ENCODE data around the gene LRRC51.
A peak's percentile ranks its signal among the peaks of the same experiment; 100 is the strongest.

The LRRC51 gene

DNA sequence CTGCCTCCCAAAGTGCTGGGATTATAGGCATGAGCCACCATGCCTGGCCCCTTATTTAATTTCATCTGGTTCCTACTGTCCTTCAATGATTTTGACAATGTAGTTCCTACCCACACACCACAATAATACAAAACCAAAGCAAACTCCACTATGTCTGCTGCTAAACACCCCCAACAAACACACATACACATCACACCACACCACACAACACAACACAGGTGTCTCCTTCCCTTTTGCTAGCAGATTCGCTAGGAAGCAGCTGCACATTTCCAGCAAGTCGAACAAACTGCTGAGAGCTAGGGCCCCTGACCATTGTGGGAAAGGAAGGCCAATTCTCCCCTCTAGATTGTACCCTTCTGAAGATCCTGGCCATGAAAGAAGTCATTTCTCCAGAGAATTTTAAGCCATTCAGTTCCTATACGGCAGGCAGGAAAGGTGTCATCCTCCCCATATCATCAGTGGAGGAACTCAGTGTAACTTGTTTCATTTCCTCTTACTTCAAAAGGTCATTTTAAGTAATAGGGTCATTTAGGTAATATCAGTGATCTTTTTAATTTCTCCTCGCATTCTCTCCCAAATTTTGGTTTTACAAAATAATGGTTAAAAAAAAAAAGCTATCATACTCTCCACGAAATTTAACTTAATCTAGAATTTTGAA lies 18.8 kb upstream of the LRRC51 start:
- no peak overlapping the region for H3K27ac ChIP-seq
- TF ChIP-seq, protein P1, sequence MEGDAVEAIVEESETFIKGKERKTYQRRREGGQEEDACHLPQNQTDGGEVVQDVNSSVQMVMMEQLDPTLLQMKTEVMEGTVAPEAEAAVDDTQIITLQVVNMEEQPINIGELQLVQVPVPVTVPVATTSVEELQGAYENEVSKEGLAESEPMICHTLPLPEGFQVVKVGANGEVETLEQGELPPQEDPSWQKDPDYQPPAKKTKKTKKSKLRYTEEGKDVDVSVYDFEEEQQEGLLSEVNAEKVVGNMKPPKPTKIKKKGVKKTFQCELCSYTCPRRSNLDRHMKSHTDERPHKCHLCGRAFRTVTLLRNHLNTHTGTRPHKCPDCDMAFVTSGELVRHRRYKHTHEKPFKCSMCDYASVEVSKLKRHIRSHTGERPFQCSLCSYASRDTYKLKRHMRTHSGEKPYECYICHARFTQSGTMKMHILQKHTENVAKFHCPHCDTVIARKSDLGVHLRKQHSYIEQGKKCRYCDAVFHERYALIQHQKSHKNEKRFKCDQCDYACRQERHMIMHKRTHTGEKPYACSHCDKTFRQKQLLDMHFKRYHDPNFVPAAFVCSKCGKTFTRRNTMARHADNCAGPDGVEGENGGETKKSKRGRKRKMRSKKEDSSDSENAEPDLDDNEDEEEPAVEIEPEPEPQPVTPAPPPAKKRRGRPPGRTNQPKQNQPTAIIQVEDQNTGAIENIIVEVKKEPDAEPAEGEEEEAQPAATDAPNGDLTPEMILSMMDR (conservative IDR thresholded peaks at IDR 0.05), result no peak
- TF ChIP-seq ZFX (IDR thresholded peaks at IDR 0.05), result no peak

GRCh38 chr11:72066855-72067254 lies 13.8 kb upstream of the LRRC51 start:
- no peak for TF ChIP-seq ZFX (IDR thresholded peaks at IDR 0.05)
- TF ChIP-seq, protein P1 (conservative IDR thresholded peaks at IDR 0.05), result no peak
- peak overlapping the region; percentile 28; the same call in 1 of the 2 replicates for H3K27ac ChIP-seq

DNA sequence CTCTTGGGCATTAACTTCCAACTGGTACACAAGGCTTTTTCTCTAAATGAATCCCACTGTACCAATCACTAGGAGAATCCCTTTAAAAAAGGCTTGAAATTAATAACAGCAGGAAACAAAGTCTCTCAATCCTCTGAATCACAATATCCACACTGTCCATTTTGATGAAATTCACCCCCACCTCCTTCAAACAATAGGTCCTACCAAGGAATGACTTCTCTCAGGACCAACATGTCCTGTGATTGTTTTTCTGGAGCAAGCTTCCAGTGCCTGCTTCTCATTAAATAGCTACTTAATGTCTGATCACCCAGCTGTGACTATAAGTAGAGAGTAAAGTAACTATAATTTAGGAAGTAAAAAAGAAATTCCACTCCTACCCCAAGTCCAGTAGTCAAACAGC lies 13.4 kb upstream of the LRRC51 start:
- no peak for TF ChIP-seq ZFX (IDR thresholded peaks at IDR 0.05)
- TF ChIP-seq, protein P1 (conservative IDR thresholded peaks at IDR 0.05), result no peak
- peak overlapping the region; percentile 28; the same call in 1 of the 2 replicates for H3K27ac ChIP-seq

- no peak for TF ChIP-seq ZFX (IDR thresholded peaks at IDR 0.05)
- TF ChIP-seq, protein P1 (conservative IDR thresholded peaks at IDR 0.05), result no peak
- peak overlapping the region; percentile 7; the same call in 1 of the 2 replicates for H3K27ac ChIP-seq
These were observed 13.0 kb upstream of the LRRC51 start for GRCh38 chr11:72067676-72068075.

GRCh38 chr11:72069200-72069599 lies 11.4 kb upstream of the LRRC51 start:
- TF ChIP-seq, protein P1 (conservative IDR thresholded peaks at IDR 0.05), result no peak
- no peak for TF ChIP-seq ZFX (IDR thresholded peaks at IDR 0.05)
- H3K27ac ChIP-seq, result peak overlapping the region; percentile 78

- peak overlapping the region; percentile 78 for H3K27ac ChIP-seq
- TF ChIP-seq ZFX (IDR thresholded peaks at IDR 0.05), result no peak
- TF ChIP-seq, protein P1 (conservative IDR thresholded peaks at IDR 0.05), result no peak
These were observed 10.8 kb upstream of the LRRC51 start for GRCh38 chr11:72069787-72070251.

DNA sequence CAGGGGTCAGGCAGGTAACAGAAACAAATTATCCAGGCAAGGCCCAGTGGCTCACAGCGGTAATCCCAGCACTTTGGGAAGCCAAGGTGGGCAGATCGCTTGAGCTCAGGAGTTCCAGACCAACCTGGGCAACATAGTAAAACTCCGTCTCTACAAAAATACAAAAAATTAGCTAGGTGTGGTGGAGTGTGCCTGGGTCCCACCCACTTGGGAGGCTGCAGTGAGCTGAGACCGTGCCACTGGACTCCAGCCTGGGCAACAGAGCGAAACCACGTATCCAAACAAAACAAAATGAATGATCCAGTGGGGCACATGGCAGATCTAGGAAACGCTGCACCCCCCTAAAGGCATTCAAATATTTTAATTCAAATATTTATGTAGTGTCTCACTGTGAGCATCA lies 10.2 kb upstream of the LRRC51 start:
- peak overlapping the region; percentile 78 for H3K27ac ChIP-seq
- no peak for TF ChIP-seq ZFX (IDR thresholded peaks at IDR 0.05)
- TF ChIP-seq, protein P1 (conservative IDR thresholded peaks at IDR 0.05), result no peak

Data from C4-2B (cell line).